ENCODE measurements around the gene GABPB2.

DNA sequence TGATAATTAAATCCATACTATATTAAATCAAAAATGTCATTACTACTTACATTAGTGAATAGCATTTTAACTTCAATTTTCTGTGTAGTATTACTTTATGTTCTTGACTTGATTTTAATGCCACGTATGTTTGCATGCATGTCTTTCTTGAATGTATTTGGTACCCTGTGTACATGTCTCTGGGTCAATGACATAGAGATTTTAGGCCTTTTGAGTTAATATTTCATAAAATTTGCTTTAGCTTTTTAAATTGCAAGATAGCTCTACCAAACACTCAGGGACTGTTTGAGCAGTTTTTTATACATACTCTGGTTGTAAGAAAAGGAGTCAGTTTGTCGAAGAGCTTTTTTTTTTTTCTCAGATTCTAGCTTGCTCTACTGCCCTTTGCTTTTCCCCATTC, 8.9 kb upstream of the GABPB2 start:
- TF ChIP-seq, protein P1, sequence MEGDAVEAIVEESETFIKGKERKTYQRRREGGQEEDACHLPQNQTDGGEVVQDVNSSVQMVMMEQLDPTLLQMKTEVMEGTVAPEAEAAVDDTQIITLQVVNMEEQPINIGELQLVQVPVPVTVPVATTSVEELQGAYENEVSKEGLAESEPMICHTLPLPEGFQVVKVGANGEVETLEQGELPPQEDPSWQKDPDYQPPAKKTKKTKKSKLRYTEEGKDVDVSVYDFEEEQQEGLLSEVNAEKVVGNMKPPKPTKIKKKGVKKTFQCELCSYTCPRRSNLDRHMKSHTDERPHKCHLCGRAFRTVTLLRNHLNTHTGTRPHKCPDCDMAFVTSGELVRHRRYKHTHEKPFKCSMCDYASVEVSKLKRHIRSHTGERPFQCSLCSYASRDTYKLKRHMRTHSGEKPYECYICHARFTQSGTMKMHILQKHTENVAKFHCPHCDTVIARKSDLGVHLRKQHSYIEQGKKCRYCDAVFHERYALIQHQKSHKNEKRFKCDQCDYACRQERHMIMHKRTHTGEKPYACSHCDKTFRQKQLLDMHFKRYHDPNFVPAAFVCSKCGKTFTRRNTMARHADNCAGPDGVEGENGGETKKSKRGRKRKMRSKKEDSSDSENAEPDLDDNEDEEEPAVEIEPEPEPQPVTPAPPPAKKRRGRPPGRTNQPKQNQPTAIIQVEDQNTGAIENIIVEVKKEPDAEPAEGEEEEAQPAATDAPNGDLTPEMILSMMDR (IDR thresholded peaks at IDR 0.05; ENCODE audit: poor library complexity), result no peak
- TF ChIP-seq EZH2 (IDR thresholded peaks at IDR 0.05; ENCODE audit: borderline replicate concordance), result no peak
- TF ChIP-seq EZH2phosphoT487 (IDR thresholded peaks at IDR 0.05; ENCODE audit: low read depth, severe bottlenecking, unreplicated experiment), result no peak

Data from hepatocyte (in vitro differentiated cells).